ENCODE results near the gene SLC9A9. TPM values are rescaled to one million over a fixed set of nuclear protein-coding genes. Genes with fewer than 3 reads are reported as not detected.
A peak's percentile ranks its signal among the peaks of the same experiment; 100 is the strongest.

The SLC9A9 gene
- total RNA-seq, 4 donors from 2014 or later: 2.1 to 40.4 (median 7.2) TPM

- H3K36me3 ChIP-seq: no peaks in the 10 kb centered on the region
- no peaks in the 10 kb centered on the region for H3K9me3 ChIP-seq
- TF ChIP-seq CTCF (IDR thresholded peaks at IDR 0.05) (no peak), POLR2A (IDR thresholded peaks at IDR 0.05) (no peak)
- H3K27ac ChIP-seq: peak overlapping the region in 1 of 4 donors; percentile 14
- no peaks in the 10 kb centered on the region for H3K27me3 ChIP-seq
- H3K4me1 ChIP-seq: no peaks in the 10 kb centered on the region
- DNase-seq: no peak
- no peak overlapping the region for H3K4me3 ChIP-seq
Observed at GRCh38 chr3:143850877-143851276, 2.6 kb upstream of the SLC9A9 start.

- H3K4me3 ChIP-seq: no peak overlapping the region
- DNase-seq: no peak
- H3K9me3 ChIP-seq: no peaks in the 10 kb centered on the region
- H3K27ac ChIP-seq: peak overlapping the region in 2 of 4 donors; percentile 14 to 44
- H3K4me1 ChIP-seq: peaks cover 0 to 3% (median 0%) of the 10 kb centered on the region in 4 donors
- no peaks in the 10 kb centered on the region for H3K27me3 ChIP-seq
- no peaks in the 10 kb centered on the region for H3K36me3 ChIP-seq
- TF ChIP-seq POLR2A (IDR thresholded peaks at IDR 0.05): no peak
- TF ChIP-seq CTCF (IDR thresholded peaks at IDR 0.05): no peak
Observed at GRCh38 chr3:143849854-143850549, 1.7 kb upstream of the SLC9A9 start.

GRCh38 chr3:143848704-143849103, 436 bp upstream of the SLC9A9 start:
- peak overlapping the region; percentile 30 to 77 (median 72) for H3K27ac ChIP-seq
- TF ChIP-seq CTCF (IDR thresholded peaks at IDR 0.05) (no peak), POLR2A (IDR thresholded peaks at IDR 0.05) (no peak)

GRCh38 chr3:143843587-143843986, 4.7 kb downstream of the SLC9A9 start:
- Histone ChIP-seq H3K4me1 (peaks cover 0 to 3% (median 0%) of the 10 kb centered on the region in 4 donors), H3K36me3 (no peaks in the 10 kb centered on the region), H3K9me3 (no peaks in the 10 kb centered on the region), H3K4me3 (no peak overlapping the region), H3K27ac (no peak overlapping the region), H3K27me3 (no peaks in the 10 kb centered on the region)
- DNase-seq: no peak
- no peak for TF ChIP-seq CTCF (IDR thresholded peaks at IDR 0.05)
- no peak for TF ChIP-seq POLR2A (IDR thresholded peaks at IDR 0.05)

More at GRCh38 chr3:143848704-143849103, 436 bp upstream of the SLC9A9 start:
- peak overlapping the region in 3 of 4 donors; percentile 42 to 58 (median 56) for H3K4me3 ChIP-seq
- peaks cover 0 to 3% (median 0%) of the 10 kb centered on the region in 4 donors for H3K4me1 ChIP-seq
- DNase-seq: no peak
- H3K36me3 ChIP-seq: no peaks in the 10 kb centered on the region
- no peaks in the 10 kb centered on the region for H3K27me3 ChIP-seq
- no peaks in the 10 kb centered on the region for H3K9me3 ChIP-seq

GRCh38 chr3:143840636-143841035, 7.6 kb downstream of the SLC9A9 start:
- H3K4me3 ChIP-seq: no peak overlapping the region
- H3K27ac ChIP-seq: no peak overlapping the region
- TF ChIP-seq CTCF (IDR thresholded peaks at IDR 0.05) (no peak), POLR2A (IDR thresholded peaks at IDR 0.05) (no peak)
- DNase-seq: no peak
- no peaks in the 10 kb centered on the region for H3K36me3 ChIP-seq
- peaks cover 0 to 3% (median 0%) of the 10 kb centered on the region in 4 donors for H3K4me1 ChIP-seq
- no peaks in the 10 kb centered on the region for H3K9me3 ChIP-seq
- H3K27me3 ChIP-seq: no peaks in the 10 kb centered on the region
